Esophagus muscularis mucosa (tissue), 4 donors: ENCODE measurements around the gene SKIC8.

Experiments
- EP300 ChIP-seq: sonication (generic); formaldehyde crosslinking; IDR thresholded peaks from one replicate; pipeline ENCODE4 v1.6.1; 2017; ENCODE audit warnings: antibody characterized with exemption
- POLR2A ChIP-seq: fragments of 450-650 bp; IDR thresholded peaks from one replicate; pipeline ENCODE4 v1.6.1; 2017; ENCODE audit warnings: antibody characterized with exemption, moderate library complexity, mild to moderate bottlenecking, low read depth
- POLR2AphosphoS5 ChIP-seq, 2 donors: sonication (generic); formaldehyde crosslinking; IDR thresholded peaks; one replicate each; pipeline ENCODE4 v1.6.1; 2017; ENCODE audit warnings: antibody characterized with exemption in 2 of 2
- TF ChIP-seq, protein P1 (sequence below), 3 experiments: fragments of 200-600 bp in 2 of 3; fragments of 450-650 bp in 1 of 3; sonication (generic) in 2 of 3; IDR thresholded peaks; one replicate each; pipeline ENCODE4 v1.5.1; 2017 to 2019; ENCODE audit warnings: antibody characterized with exemption in 3 of 3, mild to moderate bottlenecking in 2 of 3, moderate library complexity in 1 of 3

DNA sequence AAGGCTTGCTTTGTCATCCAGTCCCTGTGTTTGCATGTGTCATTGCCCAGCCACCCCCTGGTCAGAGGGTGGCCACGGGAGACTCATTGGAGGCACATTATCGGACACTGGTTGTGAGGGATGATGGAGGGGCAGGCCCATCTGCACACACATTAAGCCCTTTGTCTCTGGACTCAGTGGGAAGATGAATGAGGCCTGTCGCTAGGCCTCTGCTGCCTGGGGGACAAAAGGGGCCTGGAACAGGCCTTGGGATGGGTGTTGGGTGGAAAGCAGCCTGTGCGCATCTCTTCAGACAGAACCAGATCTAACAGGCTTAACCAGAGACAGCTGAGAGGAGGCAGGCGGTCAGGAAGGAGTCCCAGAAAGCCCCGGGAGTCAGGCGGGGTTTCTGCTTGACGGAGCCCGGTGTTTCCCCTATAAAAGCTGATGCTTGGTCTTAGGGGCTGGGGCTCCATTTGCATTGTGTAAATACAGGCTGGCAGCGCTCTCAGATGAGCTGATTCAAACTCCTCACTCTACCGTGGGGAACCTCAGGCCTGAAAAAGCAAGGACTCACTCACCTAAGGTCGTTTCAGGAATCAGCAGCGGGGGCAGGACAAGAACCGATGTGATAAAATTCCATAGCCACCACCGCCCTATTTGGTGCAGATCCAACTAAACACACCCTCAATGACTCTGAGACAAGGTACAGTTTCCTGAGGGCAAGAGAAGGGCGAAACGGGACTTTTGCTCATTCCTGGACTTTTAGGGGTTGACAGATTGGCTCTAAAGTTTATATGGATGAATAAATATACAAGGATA lies 17.1 kb upstream of the SKIC8 start:
- TF ChIP-seq, protein P1, sequence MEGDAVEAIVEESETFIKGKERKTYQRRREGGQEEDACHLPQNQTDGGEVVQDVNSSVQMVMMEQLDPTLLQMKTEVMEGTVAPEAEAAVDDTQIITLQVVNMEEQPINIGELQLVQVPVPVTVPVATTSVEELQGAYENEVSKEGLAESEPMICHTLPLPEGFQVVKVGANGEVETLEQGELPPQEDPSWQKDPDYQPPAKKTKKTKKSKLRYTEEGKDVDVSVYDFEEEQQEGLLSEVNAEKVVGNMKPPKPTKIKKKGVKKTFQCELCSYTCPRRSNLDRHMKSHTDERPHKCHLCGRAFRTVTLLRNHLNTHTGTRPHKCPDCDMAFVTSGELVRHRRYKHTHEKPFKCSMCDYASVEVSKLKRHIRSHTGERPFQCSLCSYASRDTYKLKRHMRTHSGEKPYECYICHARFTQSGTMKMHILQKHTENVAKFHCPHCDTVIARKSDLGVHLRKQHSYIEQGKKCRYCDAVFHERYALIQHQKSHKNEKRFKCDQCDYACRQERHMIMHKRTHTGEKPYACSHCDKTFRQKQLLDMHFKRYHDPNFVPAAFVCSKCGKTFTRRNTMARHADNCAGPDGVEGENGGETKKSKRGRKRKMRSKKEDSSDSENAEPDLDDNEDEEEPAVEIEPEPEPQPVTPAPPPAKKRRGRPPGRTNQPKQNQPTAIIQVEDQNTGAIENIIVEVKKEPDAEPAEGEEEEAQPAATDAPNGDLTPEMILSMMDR (IDR thresholded peaks at IDR 0.05) = no peak
- TF ChIP-seq EP300 (no peak), POLR2A (no peak), POLR2AphosphoS5 (IDR thresholded peaks at IDR 0.05) (no peak)
